Measurements from ENCODE around the gene ATP6V0A1.
"Not testable (repeated sequence)": the region's sequence is repeated elsewhere in the genome, so short reads cannot be mapped to it uniquely, and the experiment has no call there.

The ATP6V0A1 gene

DNA sequence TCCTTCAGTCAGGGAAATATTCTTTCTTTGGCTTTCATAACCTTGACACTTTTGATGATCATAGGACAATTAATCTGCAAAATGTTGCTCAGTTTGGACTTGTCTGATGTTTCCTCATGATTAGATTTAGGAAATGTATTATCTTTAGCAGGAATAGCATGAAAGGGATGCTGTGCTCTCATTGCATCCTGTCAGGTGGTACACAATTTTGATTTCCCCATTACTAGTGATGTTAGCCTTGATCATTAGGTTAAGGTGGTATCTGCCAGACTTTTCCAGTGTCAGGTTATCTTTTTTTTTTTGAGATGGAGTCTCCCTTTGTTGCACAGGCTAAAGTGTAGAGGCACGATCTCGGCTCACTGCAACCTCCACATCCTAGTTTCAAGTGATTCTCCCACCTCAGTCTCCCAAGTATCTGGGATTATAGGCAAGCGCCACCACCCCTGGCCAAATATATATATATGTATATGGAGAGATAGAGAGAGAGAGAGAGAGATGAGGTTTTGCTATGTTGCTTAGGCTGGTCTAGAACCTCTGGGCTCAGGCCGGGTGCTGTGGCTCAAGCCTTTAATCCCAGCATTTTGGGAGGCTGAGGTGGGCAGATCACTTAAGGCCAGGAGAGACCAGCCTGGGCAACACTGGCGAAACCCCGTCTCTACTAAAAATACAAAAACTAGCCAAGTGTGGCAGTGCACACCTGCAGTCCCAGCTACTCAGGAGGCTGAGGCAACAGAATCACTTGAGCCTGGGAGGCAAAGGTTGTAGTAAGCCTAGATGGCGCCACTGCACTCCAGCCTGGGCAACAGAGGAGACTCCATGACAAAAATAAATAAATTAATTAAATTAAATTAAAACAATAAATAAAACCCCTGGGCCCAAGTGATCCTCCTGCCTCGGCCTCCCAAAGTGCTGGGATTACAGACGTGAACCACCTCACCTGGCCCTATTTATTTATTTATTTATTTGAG lies 19.8 kb upstream of the ATP6V0A1 start:
- no peak overlapping the region for H3K4me3 ChIP-seq (replicated peaks in 1 of 2; ENCODE audit: low read depth in 2 of 2, low read length in 2 of 2)
- peak; percentile 50 for TF ChIP-seq CTCF (IDR thresholded peaks at IDR 0.05; ENCODE audit: low read depth, low read length)
- DNase-seq (ENCODE audit: low read depth in 2 of 2): peak; percentile 55

DNA sequence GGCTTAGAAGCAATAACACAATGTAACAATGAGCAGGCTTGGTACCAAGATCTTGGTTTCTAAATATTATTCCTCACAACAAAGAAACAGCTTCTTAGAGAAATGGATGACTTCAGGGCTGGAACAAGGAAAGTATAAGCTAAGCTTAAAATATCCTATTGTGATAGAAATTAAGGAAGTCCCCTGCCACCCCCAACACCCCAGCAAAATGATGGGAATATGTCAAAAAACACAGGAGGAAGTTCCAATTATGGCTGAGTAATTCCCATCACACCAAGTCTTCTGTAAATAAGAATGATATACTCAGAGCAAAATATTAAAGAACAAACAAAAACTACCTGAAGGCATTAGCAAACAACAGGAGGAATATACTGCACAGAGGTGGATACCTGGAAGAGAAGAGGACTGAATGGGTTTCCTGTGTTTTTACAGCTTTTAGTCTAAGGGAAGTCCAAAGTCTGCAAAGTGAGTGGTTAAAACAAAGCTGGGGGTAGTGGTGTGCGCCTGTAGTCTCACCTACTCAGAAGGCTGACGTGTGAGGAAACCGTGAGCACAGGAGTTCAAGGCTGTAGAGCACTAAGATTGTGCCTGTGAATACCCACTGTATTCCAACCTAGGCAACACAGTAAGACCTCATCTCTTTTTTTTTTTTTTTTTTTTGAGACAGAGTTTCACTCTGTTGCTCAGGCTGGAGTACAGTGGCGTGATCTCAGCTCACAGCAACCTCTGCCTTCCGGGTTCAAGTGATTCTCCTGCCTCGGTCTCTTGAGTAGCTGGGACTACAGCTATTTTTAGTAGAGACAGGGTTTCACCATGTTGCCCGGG lies 17.1 kb upstream of the ATP6V0A1 start:
- DNase-seq (ENCODE audit: low read depth in 2 of 2): no peak
- no peak for TF ChIP-seq CTCF (IDR thresholded peaks at IDR 0.05; ENCODE audit: low read depth, low read length)
- no peak overlapping the region for H3K4me3 ChIP-seq (replicated peaks in 1 of 2; ENCODE audit: low read depth in 2 of 2, low read length in 2 of 2)

DNA sequence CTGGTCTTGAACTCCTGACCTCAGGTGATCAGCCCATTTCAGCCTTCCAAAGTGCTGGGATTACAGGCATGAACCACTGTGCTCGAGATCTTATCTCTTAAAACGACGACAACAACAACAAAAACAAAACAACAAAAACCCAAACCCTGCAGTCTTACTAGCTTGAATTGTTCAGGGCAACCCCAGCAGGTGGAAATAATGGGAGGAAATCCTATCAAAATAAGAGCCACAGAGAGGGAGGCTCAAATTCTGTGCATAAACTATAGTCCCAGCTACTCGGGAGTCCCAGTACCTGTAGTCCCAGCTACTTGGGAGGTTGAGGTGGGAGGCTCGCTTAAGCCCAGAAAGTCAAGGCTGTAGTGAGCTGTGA lies 16.5 kb upstream of the ATP6V0A1 start:
- DNase-seq (ENCODE audit: low read depth in 2 of 2): no peak
- H3K4me3 ChIP-seq (replicated peaks in 1 of 2; ENCODE audit: low read depth in 2 of 2, low read length in 2 of 2): no peak overlapping the region
- TF ChIP-seq CTCF (IDR thresholded peaks at IDR 0.05; ENCODE audit: low read depth, low read length): no peak

GRCh38 chr17:42449176-42449575 lies 9.5 kb upstream of the ATP6V0A1 start:
- DNase-seq (ENCODE audit: low read depth in 2 of 2); H3K4me3 ChIP-seq (replicated peaks in 1 of 2; ENCODE audit: low read depth in 2 of 2, low read length in 2 of 2): not testable (repeated sequence)

GRCh38 chr17:42449838-42450237 lies 8.8 kb upstream of the ATP6V0A1 start:
- not testable (repeated sequence) for H3K4me3 ChIP-seq (replicated peaks in 1 of 2; ENCODE audit: low read depth in 2 of 2, low read length in 2 of 2); DNase-seq (ENCODE audit: low read depth in 2 of 2)

- not testable (repeated sequence) for H3K4me3 ChIP-seq (replicated peaks in 1 of 2; ENCODE audit: low read depth in 2 of 2, low read length in 2 of 2); DNase-seq (ENCODE audit: low read depth in 2 of 2)
Measured at GRCh38 chr17:42451270-42451669, 7.4 kb upstream of the ATP6V0A1 start.

- no peak for DNase-seq (ENCODE audit: low read depth in 2 of 2)
- no peak overlapping the region for H3K4me3 ChIP-seq (replicated peaks in 1 of 2; ENCODE audit: low read depth in 2 of 2, low read length in 2 of 2)
- no peak for TF ChIP-seq CTCF (IDR thresholded peaks at IDR 0.05; ENCODE audit: low read depth, low read length)
Measured at GRCh38 chr17:42453439-42453838, 5.2 kb upstream of the ATP6V0A1 start.

- H3K4me3 ChIP-seq (replicated peaks in 1 of 2; ENCODE audit: low read depth in 2 of 2, low read length in 2 of 2); DNase-seq (ENCODE audit: low read depth in 2 of 2): not testable (repeated sequence)
Measured at GRCh38 chr17:42454987-42455386, 3.7 kb upstream of the ATP6V0A1 start.

Measured in cardiac fibroblast (primary cell).